Limb (tissue), 2 donors: Measurements from ENCODE around the gene PSMA6.
"Not testable (repeated sequence)": the region's sequence is repeated elsewhere in the genome, so short reads cannot be mapped to it uniquely, and the experiment has no call there.

Source experiments
- DNase-seq, 2 donors: peaks; one replicate each; pipeline ENCODE4 v3.0.0-alpha.2; 2016; ENCODE audit errors: extremely low spot score in 2 of 2

PSMA6 gene

DNA sequence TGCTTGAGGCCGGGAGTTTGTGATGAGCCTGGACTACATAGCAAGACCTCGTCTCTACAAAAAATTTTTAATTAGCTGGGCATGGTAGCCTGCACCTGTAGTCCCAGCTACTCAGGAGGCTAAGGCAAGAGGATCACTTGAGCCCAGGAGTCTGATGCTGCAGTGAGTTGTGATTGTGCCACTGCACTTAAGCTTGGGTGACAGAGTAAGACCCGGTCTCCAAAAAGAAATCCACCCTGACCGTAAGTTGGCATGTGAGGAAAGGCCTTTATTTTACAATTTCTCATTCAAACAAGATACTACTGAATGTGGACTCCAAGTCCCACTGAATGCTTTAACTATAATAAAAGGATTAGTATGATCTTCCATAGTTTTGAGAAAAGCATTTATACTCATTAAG lies 27.3 kb downstream of the PSMA6 start:
- no peak for DNase-seq

DNA sequence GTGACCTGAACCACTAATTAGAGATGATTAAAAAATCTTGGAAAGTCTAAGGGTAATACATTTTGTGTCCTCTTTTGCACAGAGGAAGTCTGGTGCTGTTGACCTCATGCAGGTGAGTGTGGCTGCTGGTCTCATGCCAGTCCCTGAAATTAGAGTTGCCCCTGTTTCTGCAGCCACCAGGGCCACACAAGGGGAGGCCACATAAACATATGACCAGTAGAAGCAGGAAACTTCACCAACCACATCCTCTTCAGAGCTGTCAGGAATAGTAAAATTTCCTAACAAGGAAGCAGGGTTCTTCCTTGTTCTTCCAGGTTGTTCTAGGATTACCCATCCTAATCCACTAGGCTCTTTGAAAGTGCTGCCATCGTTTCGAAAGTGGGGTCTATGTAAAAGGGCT lies 28.3 kb downstream of the PSMA6 start:
- no peak for DNase-seq

DNA sequence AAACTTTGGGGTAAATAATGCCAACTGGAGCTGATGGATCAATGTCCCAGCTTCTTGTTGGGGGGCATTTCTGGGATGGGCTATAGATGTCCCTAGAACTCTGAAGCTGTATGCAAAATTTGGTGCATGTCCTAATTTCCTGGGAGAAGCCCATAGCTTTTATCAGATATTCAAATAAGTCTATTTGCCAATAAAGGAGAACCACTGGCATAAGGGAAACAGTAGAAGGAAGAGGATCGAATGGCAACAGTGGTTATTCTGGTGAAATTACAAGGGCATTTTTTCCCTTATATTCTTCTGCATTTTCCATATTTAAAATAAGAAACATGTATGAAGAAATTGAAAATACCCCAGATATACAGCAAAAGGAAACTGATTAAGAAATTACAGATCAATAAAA lies 34.2 kb downstream of the PSMA6 start:
- no peak for DNase-seq

DNA sequence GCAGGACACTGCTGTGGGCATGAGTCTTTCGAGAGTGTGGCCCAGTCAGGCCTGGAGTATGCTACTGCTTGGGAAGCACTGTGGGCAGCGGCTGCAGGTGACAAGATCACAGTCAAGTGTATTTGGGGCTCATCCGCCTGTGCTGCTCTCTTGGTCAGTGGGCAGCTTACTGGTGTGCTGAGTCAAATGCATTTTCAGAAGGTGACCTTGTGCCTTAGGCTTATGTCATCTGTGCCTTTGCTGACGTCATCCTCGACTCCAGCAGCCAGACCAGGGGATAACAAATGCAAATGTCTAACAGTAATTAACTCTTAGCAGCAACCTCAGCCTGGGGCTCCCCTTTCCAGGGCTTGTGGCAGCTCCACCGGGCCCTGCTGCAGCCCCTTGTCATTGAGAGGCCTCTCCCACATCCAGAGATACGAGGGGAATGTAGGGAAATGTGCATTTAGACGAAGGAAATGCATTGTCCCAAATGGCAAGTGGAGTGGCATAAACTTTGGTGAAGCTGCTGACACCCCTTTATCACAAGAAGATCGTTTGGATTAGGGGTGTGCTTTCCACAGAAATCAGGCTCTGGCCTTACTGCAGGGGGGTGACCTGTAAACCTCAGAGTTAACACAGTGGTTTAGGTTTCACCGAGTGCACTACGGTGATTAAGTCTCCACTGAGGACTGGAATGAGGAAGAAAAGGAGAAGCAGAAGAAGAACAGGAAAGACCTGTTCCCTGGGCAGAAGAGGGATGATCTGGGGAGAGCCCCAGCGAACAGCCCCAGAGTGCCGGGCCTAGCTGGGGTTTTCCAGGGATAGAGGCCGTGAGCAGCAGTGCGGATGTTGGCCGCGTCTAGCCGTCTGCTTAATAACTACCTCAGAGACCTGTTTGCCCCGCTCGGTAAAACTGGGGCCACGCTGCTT lies 39.7 kb downstream of the PSMA6 start:
- no peak for DNase-seq

DNA sequence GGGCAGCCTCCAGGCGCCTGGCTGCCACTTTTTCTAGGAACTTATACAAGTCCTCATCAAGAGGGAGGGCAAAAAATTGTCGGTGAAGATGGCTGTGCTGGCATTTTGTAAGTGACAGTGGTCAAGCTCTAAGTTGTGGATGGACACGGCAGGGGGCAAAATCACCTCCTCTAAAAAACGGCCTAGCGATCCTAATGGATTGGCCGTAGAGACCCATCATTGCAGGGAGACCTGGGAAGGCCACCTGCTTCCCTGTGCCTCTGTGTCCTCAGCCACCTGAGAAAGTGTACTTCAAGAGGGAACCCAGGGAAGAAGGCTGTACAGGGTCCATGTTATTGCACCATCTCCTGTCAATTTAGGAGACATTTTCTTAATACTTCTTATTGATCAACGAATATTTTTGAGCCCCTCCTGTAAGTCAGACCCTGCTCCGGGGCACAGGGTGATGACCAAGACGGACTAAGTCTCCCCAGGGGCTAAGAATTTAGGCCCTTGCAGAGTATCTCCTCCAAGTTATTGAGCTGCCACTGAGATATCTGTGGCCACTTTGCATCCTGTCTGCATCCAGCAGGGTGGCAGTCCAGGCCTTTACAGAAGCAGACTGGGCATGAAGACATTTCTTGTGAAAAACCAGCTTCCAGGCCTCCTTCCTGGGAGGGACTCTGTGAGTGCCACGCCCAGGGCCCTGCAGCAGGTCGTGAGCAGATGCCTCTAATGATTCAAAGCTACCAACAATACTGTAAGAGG lies 40.5 kb downstream of the PSMA6 start:
- no peak for DNase-seq

DNA sequence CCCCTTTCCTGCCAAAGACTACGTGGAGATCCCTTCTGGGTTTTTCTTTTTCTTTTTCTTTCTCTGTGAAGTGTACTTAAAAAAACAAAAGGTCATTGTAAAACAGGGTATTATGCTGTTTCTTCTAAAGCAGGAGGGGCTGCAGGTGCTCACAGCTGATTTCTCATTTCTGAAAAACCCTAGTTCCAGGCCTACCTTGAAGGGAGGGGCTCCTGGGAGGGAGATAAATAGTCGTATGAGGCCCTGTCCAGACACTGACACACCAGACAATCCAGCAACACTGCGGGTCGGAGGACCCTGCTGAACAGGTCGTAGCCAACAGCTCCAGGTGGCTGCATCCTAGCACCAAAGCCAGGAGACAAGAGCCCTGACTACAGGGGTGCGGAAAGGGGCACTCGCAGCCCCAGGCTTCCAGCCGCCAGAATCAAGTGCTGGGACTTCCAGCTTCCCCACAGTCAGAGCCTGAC lies 41.1 kb downstream of the PSMA6 start:
- no peak for DNase-seq

DNA sequence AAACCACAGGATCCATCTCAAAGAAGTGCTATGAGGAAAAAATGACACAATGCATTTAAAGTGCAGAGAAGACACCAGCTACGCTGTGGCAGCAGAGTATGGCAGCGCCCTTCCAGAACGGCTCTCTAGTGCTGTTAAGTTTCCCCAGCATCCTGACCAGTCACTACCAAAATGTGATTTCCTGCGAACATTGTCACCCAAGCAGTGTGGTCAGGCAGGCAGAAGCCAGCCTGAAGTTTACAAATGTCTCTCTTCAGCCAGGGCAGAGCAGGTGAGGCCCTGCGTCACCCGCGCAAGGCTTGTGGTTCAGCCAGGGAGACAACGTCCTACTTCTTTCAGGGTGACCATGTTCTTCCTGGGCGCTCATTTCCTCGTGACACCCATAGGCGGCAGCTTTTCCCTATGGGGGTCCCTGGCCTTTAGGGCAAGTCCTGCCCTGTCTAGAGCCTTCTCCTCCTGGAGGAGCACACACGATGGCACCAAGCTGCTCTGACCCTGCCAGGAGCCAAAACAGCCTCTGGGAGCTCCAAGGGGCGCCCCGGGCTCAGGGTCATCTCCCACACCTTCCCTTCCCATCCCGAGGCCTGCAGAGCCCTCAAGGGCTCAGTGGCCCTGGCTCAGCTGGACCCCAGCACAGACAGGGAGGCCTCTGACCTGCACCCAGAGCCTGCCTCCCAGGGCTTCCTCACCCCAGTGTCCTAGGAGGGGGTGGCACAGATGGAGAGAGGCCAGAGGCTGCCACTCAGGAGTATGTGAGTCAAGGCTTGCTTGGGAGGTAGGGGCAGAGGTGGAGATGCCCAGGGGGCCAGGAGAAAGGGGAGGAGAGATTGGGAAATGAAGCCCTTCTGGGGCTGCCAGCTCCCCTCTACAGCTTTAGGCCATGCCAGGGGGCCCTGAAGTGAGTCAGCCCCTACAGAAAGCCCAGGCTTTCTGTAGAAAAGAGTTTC lies 41.9 kb downstream of the PSMA6 start:
- DNase-seq: no peak

DNA sequence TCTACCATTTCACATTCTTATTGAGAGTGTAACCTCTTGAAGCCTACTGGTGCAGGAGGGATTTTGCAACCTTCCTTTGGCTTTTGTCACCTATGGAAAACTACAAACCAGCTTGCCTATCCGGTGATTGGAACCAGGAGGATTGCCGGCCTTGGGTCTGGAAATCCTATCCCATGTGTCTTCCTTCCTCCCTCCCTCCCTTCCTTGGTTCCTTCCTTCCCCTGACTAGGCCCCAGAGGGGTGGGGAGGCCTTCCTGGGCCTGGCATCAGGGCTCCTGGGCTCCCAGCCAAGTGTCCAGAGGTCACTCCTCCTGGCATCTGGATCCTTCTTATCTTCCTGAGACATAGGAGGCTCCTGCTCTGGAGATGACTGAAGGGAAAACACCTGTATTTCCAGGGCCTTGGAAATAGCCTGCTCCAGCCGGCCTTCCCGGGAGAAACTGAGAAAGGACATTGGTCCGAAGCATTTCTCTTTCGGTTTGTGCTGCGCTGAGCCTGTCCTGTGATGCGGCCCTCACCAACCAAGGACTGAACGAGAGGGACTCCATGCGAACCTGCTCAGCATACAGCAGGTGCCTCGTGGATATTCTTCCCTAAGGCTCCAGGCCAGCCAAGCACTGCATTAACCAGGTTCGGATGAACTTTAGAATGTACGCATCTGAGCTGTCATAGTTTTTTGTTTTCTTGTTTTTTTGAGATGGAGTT lies 43.4 kb downstream of the PSMA6 start:
- no peak for DNase-seq

DNA sequence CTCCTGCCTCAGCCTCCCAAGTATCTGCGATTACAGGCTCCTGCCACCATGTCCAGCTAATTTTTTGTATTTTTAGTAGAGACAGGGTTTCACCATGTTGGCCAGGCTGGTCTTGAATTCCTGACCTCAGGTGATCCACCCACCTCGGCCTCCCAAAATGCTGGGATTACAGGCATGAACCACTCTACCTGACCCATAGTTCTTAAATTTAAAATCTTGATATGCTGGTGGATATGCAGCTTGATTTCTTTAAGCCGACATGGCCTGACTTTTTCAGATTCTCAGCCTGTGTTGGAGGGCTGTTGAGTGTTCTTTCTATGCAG lies 44.0 kb downstream of the PSMA6 start:
- not testable (repeated sequence) for DNase-seq

DNA sequence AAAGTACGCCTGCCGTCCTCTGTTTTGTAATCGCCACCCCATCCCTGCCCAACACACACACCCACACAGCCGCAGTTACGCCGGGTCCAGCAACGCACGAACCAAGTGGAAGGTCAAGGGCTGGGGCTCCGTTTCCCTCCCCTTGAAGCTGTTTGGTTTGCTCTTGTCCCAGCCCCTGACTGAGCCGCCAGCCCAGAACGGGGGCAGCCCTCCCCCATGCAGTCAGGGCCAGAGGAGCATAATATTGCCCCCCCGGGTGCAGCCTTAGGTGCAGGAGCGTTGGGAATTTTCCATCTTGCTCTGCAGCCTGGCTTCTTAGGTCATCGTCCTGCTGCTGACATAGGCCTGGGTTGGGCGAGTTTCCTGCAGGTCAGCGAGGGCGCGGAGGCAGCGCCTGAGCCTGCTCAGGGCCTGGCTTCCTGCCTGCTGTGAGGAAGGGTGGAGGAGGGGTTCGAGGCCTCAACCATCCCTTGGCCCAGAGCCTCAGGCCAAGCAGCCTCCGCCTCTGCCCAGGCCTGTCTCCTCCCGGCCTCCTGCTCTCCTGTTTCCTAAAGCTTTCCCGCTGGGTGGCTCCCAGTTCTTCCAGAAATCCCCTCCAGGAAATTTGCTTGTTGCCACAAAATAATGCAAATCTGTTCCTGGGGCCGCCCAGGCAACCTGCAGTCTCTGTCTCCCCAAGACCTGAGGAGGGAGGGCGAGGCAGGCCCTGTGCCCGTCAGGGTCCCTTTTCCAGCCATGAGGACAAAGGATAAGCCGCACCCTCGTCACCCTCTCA lies 44.5 kb downstream of the PSMA6 start:
- DNase-seq: no peak

DNA sequence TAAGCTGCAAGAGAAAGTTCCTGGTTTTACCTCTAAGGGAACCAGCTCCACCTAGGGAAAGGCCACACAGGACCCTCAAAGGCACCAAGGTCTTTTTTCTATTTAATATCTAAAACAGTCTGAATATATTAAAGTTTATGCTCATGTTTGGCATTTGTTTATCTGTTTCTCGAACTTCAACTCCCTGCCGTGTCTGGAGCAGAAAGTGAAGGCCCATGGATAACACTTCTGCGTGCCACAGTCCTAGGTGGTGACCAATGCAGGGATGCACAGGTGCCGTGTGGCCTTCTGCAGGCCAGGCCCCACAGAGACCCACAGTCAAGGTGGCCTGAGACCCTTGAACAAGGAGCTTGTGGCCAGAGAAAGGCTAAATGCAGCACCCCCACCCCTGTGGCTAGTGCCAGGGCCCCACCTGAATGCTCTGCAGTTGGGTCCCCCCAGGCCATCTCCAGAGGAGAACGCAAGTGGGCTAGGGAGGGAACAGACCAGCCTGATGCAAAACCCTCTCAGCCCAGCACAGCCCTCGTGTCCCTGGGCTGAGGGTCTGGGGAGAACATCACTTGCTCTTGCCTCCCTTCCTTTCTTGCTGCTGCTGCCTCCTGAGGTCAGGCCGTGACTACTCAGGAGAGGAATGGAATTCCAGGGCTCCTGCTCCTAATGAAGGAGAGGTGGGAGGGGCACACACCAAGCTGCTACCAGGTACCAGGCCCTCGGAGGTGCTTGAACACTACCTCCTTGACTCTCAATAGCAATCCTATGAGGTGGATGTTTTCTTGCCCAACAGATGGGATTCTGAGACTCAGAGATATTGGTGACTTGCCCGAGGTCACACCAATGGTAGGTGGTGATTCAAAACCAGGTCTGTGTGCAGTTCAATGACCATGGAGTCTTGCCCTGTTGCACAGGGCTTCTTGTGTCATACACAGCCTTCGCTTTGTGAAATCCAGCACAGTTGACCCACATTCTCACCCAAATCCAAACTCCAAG lies 45.4 kb downstream of the PSMA6 start:
- DNase-seq: no peak

DNA sequence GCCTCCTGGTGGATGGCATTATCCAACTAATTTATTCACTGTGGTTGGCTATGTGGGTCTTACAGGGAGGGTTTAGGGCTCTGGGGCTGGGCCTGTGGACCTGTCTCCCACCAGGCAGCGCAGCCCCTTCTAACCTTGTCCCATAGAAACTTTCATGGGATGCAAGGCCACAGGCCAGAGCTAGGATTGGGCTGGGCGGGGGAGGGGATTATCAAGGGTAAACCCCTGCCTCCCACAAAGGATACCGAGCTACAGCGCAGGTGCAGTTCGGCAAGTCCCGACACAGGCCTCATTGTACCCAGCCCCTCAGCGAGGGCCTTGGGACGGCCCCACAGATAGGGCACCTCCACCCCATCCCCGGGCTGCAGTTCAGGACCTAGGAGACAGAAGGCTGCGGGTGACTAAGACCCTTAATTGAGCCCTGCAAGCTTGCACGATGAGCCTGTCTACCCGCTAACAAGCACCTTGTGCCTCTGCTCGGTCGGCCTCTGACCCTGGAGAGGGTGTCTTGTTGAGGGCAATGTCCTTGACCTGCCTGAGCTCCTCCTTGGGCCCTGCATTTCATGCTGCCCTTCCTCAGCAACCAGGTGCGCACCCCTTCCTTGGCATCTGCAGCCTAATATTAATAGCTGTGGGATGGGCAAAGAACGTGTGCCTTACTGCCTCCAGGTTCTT lies 46.7 kb downstream of the PSMA6 start:
- no peak for DNase-seq

DNA sequence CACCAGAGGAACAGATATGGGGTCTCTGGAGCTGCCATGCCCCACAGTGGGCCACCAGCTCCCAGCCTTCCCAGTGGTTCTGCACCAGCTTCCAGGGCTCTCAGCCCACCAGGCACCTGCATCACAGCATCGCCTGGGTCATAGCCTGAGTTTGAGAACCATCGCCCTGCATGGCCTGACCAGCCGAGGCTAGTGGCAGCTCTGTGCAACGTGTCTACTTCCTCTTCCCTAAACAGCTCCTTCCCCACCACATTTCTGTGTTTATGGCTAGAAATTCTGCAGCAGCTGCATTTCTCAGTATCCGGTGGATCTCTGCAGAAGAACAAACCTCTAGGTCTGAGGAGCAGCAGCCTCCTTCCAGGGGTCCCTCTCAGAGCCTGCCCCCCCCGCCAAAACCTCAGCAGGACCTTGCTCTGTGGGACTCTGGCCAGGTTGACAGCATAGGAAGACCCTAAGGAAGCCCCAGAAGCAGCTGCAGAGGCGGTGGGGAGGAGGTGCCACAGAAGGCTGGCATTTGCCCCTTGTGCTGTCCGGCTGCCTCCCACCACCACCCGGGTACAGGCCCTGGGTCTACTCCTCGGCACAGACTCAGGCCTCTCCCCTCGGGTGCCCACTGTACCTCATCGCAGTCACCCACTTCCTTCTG lies 47.7 kb downstream of the PSMA6 start:
- no peak for DNase-seq

DNA sequence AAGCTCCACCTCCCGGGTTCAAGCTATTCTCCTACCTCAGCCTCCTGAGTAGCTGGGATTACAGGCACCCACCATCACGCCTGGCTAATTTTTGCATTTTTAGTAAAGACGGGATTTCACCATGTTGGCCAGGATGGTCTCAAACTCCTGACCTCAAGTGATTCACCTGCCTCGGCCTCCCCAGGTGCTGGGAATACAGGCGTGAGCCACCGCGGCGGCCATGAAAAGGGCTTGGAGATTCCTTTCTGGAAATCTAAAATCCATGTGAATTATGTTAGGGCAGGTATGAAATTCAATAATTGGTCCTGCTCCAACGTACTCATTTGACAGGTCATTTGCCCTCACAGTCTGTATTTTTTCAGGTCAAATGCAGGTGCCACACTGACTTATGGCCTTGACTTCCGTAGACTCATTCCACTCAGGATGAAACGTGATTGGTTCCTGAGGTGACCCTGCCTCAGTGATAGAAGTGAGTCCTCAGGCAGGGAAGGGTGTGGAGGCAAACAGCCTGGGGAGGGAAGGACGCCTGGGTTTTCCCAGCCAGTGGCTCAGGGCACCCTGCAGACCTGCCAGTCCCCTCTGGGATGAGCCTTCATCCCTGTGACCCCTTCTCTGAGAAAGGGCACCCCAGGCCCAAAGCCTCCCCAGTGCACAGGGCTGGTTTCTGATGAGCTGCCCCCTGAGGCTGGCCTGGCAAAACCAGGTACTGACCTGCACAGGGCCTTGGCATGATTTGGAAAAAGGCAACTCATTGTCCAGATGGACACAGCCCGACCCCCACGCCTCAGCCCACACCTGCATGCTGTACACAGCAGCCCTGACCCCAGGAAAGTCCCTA lies 48.7 kb downstream of the PSMA6 start:
- DNase-seq: no peak

DNA sequence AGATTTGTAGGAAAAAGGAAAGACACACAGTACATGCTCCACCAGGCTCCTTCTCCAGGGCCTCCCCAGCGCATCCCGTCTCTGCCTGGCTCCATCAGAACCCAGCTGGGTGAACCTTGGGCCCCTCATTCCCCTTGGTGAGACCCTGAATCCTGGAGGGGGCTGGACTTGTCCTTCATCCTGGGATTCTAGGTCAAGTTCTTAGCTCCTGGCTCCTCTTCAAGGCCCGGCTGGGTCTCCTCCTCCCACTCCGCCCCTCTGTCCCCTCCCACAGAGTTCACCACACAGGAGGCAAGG lies 49.2 kb downstream of the PSMA6 start:
- no peak for DNase-seq

DNA sequence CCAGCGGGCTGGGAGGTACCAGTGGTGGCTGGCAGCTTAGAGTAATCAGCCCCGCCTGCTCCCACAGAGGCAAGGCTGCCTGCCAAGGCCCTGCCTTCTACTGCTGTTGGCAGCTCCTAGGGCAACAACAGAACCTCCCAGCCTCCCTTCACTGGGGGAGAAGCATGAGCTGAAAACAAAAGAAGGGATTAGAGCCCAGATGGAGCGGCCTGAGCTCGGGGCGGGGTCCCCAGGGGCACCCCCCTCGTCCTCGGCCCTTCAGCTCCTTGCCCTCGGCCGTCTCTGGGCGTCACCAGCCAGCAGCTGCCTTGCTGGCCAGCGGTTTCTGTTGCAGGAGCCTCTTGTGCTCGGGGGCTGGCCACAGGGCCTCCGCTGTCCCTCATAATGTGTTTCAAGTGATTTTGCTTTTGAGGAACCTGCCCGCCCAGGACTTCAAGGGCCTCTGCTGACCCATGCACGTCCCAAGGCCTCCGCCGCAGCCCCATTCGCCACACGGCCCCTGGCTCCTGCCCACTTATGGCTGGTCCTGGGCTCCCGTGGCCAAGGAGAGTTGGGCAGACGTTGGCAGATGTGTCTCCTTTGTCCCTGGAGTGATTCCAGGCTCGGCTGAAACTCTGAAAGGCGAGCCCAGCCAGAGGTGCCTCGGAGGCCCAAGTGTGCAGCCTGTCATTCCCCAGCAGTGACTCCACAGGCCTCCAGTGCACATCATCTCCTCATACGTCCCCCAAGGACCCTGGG lies 49.7 kb downstream of the PSMA6 start:
- DNase-seq: peak; percentile 79 to 82
